Activated CD4-positive, alpha-beta T cell treated with anti-CD3 and anti-CD28 coated beads for 36 hours (primary cell): ENCODE results near the gene ZNF687. TPM values are rescaled to one million over a fixed set of nuclear protein-coding genes. Genes with fewer than 3 reads are reported as not detected.

ENCODE experiments used
- ATAC-seq: fragments of 200-7000 bp; cut with Tn5 transposase; one replicate; pipeline ENCODE4 v1.10.0; 2021; ENCODE audit warnings: mild to moderate bottlenecking, moderate library complexity
- CTCF ChIA-PET: fragments of 350-600 bp; sonication (Branson Sonifier 250); formaldehyde crosslinking; loops from one replicate; lab custom pipeline; 2021; ENCODE audit warnings: antibody characterized with exemption; lab: Charles Lee
- POLR2A ChIA-PET: fragments of 350-600 bp; sonication (Branson Sonifier 250); formaldehyde crosslinking; loops from one replicate; lab custom pipeline; 2021; ENCODE audit warnings: antibody characterized with exemption, inconsistent platforms; lab: Charles Lee
- DNase-seq: peaks from one replicate; pipeline ENCODE4 v3.0.0-alpha.2; 2020
- H3K27ac Mint-ChIP-seq: one replicate; pipeline ENCODE4 v1.8.0; 2021; ENCODE audit warnings: mixed read lengths
- H3K27me3 Mint-ChIP-seq: one replicate; pipeline ENCODE4 v1.8.0; 2021; ENCODE audit warnings: mixed read lengths
- H3K36me3 Mint-ChIP-seq: one replicate; pipeline ENCODE4 v1.8.0; 2021; ENCODE audit warnings: low read depth, mixed read lengths
- H3K4me1 Mint-ChIP-seq: one replicate; pipeline ENCODE4 v1.8.0; 2021; ENCODE audit warnings: mixed read lengths
- H3K4me3 Mint-ChIP-seq: one replicate; pipeline ENCODE4 v1.8.0; 2021; ENCODE audit warnings: mild to moderate bottlenecking, moderate library complexity, mixed read lengths
- H3K9me3 Mint-ChIP-seq: one replicate; pipeline ENCODE4 v1.8.0; 2021; ENCODE audit warnings: low read depth, mixed read lengths
- intact Hi-C, 2 experiments: fragments of 100-400 bp; cut with DNase I in 1 of 2; cut with micrococcal nuclease in 1 of 2; formaldehyde crosslinking; loops; one replicate each; pipeline versions ENCODE4 v1.14.2 to v1.15.1; 2022 to 2024; cut with DNase I, micrococcal nuclease
- total RNA-seq, 2 experiments: library from RNA; stranded (reverse); gene quantifications; one replicate each; pipeline ENCODE4 v1.2.3, GENCODE V29; 2021

Gene ZNF687
- total RNA-seq = 10 to 100 TPM; 27.2 to 30.1 TPM

GRCh38 chr1:151281969-151282882 lies at the start of gene ZNF687:
Gene ZNF687 (plus strand): TSS chr1:151282299. CDS start chr1:151286292, 3,993 bp downstream.
- H3K9me3 Mint-ChIP-seq = no peaks in the 10 kb centered on the region
- peak within 1 kb of the TSS; percentile 95 for H3K27ac Mint-ChIP-seq
- DNase-seq (peak; percentile 99), ATAC-seq (peak; percentile 93)
- H3K4me1 Mint-ChIP-seq = peaks cover 27% of the 10 kb centered on the region
- intact Hi-C loops = loop anchor here (1.0 to 5.0 kb wide), 19 partner anchors 28 to 720 kb away; partner anchors contain the start of genes PI4KB (in 2 of the 2), PIP5K1A (in 2 of the 2), PSMB4 (in 2 of the 2) and PSMD4 (in 2 of the 2)
- peaks cover 28% of the 10 kb centered on the region for H3K36me3 Mint-ChIP-seq
- ChIA-PET CTCF (interaction anchor here (0.6 to 1.6 kb wide), 15 partner anchors 16 to 182 kb away, joined by 3 to 14 read pairs (median 3); partner anchors contain the start of genes PI4KB and PSMD4), POLR2A (interaction anchor here (0.6 to 2.1 kb wide), 22 partner anchors 11 to 703 kb away, joined by 3 to 22 read pairs (median 6); partner anchors contain the start of genes GABPB2, MINDY1, PI4KB and PSMB4)
- no peaks in the 10 kb centered on the region for H3K27me3 Mint-ChIP-seq
- H3K4me3 Mint-ChIP-seq = peak within 1 kb of the TSS; percentile 81

- Mint-ChIP-seq H3K36me3 (peaks cover 56% of the 10 kb centered on the region), H3K27me3 (no peaks in the 10 kb centered on the region), H3K9me3 (no peaks in the 10 kb centered on the region), H3K27ac (no peak overlapping the region), H3K4me3 (no peak overlapping the region), H3K4me1 (peaks cover 3% of the 10 kb centered on the region)
- DNase-seq = no peak
- POLR2A ChIA-PET = no interaction called here
- intact Hi-C loops = no loop called here
- CTCF ChIA-PET = interaction anchor here (0.7 to 1.2 kb wide), 2 partner anchors 17 to 1090 kb away, joined by 3 to 4 read pairs; partner anchors contain the start of gene FLG
- no peak for ATAC-seq
These were observed 46.9 kb upstream of the ZNF687 start for GRCh38 chr1:151235235-151235634.

- Mint-ChIP-seq H3K9me3 (no peaks in the 10 kb centered on the region), H3K27ac (peak overlapping the region; percentile 48), H3K4me3 (no peak overlapping the region), H3K27me3 (no peaks in the 10 kb centered on the region), H3K4me1 (peaks cover 3% of the 10 kb centered on the region), H3K36me3 (peaks cover 50% of the 10 kb centered on the region)
- intact Hi-C loops = no loop called here
- DNase-seq (no peak), ATAC-seq (no peak)
- ChIA-PET POLR2A (no interaction called here), CTCF (interaction anchor here (1.1 kb wide), 1 partner anchor 8 kb away, joined by 4 read pairs; no protein-coding TSS in a partner anchor)
These were observed 44.2 kb upstream of the ZNF687 start for GRCh38 chr1:151237678-151238466.

GRCh38 chr1:151238467-151238739 lies 43.7 kb upstream of the ZNF687 start:
- Mint-ChIP-seq H3K36me3 (peaks cover 54% of the 10 kb centered on the region), H3K27me3 (no peaks in the 10 kb centered on the region)
- POLR2A ChIA-PET = no interaction called here

GRCh38 chr1:151242442-151242841 lies 39.7 kb upstream of the ZNF687 start:
- DNase-seq = no peak
- Mint-ChIP-seq H3K27me3 (no peaks in the 10 kb centered on the region), H3K4me1 (peaks cover 3% of the 10 kb centered on the region), H3K36me3 (peaks cover 66% of the 10 kb centered on the region), H3K4me3 (no peak overlapping the region), H3K27ac (peak overlapping the region; percentile 38), H3K9me3 (no peaks in the 10 kb centered on the region)
- ATAC-seq = no peak
- CTCF ChIA-PET = interaction anchor here (0.6 to 1.6 kb wide), 2 partner anchors 10 to 165 kb away, joined by 3 to 16 read pairs; no protein-coding TSS in a partner anchor
- POLR2A ChIA-PET = no interaction called here
- intact Hi-C loops = no loop called here

More at GRCh38 chr1:151238467-151238739, 43.7 kb upstream of the ZNF687 start:
- no peak overlapping the region for H3K27ac Mint-ChIP-seq
- peaks cover 3% of the 10 kb centered on the region for H3K4me1 Mint-ChIP-seq
- intact Hi-C loops = no loop called here
- CTCF ChIA-PET = interaction anchor here (0.5 kb wide), 1 partner anchor 137 kb away, joined by 3 read pairs; no protein-coding TSS in a partner anchor
- no peaks in the 10 kb centered on the region for H3K9me3 Mint-ChIP-seq
- ATAC-seq (no peak), DNase-seq (no peak)
- no peak overlapping the region for H3K4me3 Mint-ChIP-seq

GRCh38 chr1:151243683-151244216 lies 38.3 kb upstream of the ZNF687 start:
- intact Hi-C loops = no loop called here

GRCh38 chr1:151246786-151247185 lies 35.3 kb upstream of the ZNF687 start:
- Mint-ChIP-seq H3K27me3 (no peaks in the 10 kb centered on the region), H3K4me1 (no peaks in the 10 kb centered on the region), H3K27ac (no peak overlapping the region), H3K36me3 (peaks cover 59% of the 10 kb centered on the region), H3K4me3 (no peak overlapping the region), H3K9me3 (no peaks in the 10 kb centered on the region)
- intact Hi-C loops = no loop called here
- ChIA-PET POLR2A (no interaction called here), CTCF (interaction anchor here (0.6 to 1.4 kb wide), 4 partner anchors 10 to 588 kb away, joined by 3 to 4 read pairs (median 4); no protein-coding TSS in a partner anchor)
- DNase-seq (no peak), ATAC-seq (no peak)

More at GRCh38 chr1:151243683-151244216, 38.3 kb upstream of the ZNF687 start:
- POLR2A ChIA-PET = no interaction called here
- Mint-ChIP-seq H3K27me3 (no peaks in the 10 kb centered on the region), H3K9me3 (no peaks in the 10 kb centered on the region), H3K27ac (no peak overlapping the region), H3K36me3 (peaks cover 66% of the 10 kb centered on the region), H3K4me1 (no peaks in the 10 kb centered on the region), H3K4me3 (no peak overlapping the region)
- ATAC-seq = no peak
- DNase-seq = no peak
- CTCF ChIA-PET = interaction anchor here (0.7 kb wide), 1 partner anchor 87 kb away, joined by 3 read pairs; the partner anchor contains the start of gene TNFAIP8L2

GRCh38 chr1:151251656-151252470 lies 30.2 kb upstream of the ZNF687 start:
- CTCF ChIA-PET = interaction anchor here (0.5 to 4.5 kb wide), 37 partner anchors 9 to 215 kb away, joined by 3 to 33 read pairs (median 4); partner anchors contain the start of genes BNIPL, TNFAIP8L2, VPS72 and ZNF687
- Mint-ChIP-seq H3K27ac (no peak overlapping the region), H3K27me3 (no peaks in the 10 kb centered on the region), H3K4me3 (no peak overlapping the region), H3K9me3 (no peaks in the 10 kb centered on the region), H3K36me3 (peaks cover 37% of the 10 kb centered on the region), H3K4me1 (peaks cover 17% of the 10 kb centered on the region)
- POLR2A ChIA-PET = interaction anchor here (0.6 to 1.3 kb wide), 8 partner anchors 16 to 382 kb away, joined by 3 to 12 read pairs (median 4); partner anchors contain the start of gene PI4KB
- DNase-seq (peak; percentile 79), ATAC-seq (peak; percentile 47)
- intact Hi-C loops = loop anchor here (1.0 to 2.0 kb wide), 3 partner anchors 56 to 153 kb away; no protein-coding TSS in a partner anchor

GRCh38 chr1:151254217-151255213 lies 27.6 kb upstream of the ZNF687 start, which contains the start of gene PSMD4:
Gene PSMD4 (plus strand): TSS chr1:151254734. CDS start chr1:151254783, 49 bp downstream.
- Mint-ChIP-seq H3K4me3 (peak within 1 kb of the TSS; percentile 96), H3K27ac (peak within 1 kb of the TSS; percentile 96), H3K9me3 (no peaks in the 10 kb centered on the region), H3K36me3 (peaks cover 29% of the 10 kb centered on the region), H3K4me1 (peaks cover 27% of the 10 kb centered on the region), H3K27me3 (no peaks in the 10 kb centered on the region)
- CTCF ChIA-PET = interaction anchor here (0.6 to 4.5 kb wide), 12 partner anchors 27 to 154 kb away, joined by 3 to 33 read pairs (median 4); partner anchors contain the start of genes LYSMD1, VPS72 and ZNF687
- ATAC-seq (peak; percentile 95), DNase-seq (peak; percentile 96)
- intact Hi-C loops = loop anchor here (1.0 to 2.0 kb wide), 11 partner anchors 23 to 625 kb away; partner anchors contain the start of genes PIP5K1A (in 2 of the 2), SCNM1 (in 2 of the 2), ENSA (in 1 of the 2) and GABPB2 (in 1 of the 2)
- POLR2A ChIA-PET = interaction anchor here (0.7 to 2.2 kb wide), 10 partner anchors 23 to 236 kb away, joined by 3 to 17 read pairs (median 5); partner anchors contain the start of genes PI4KB, TNFAIP8L2, VPS72 and ZNF687
